ENCODE data around the gene NANOGP8.
"Not testable (repeated sequence)": the region's sequence is repeated elsewhere in the genome, so short reads cannot be mapped to it uniquely, and the experiment has no call there.

Gene NANOGP8

GRCh38 chr15:35095941-35096340 is 10.8 kb upstream of the NANOGP8 start:
- DNase-seq (ENCODE audit: low read depth, low spot score): no peak

- no peak for DNase-seq (ENCODE audit: low read depth, low spot score)
Measured at GRCh38 chr15:35092846-35093245, 7.8 kb upstream of the NANOGP8 start.

GRCh38 chr15:35092311-35092710 is 7.2 kb upstream of the NANOGP8 start:
- DNase-seq (ENCODE audit: low read depth, low spot score): no peak

GRCh38 chr15:35090104-35090807 is 5.2 kb upstream of the NANOGP8 start:
- no peak for DNase-seq (ENCODE audit: low read depth, low spot score)

DNA sequence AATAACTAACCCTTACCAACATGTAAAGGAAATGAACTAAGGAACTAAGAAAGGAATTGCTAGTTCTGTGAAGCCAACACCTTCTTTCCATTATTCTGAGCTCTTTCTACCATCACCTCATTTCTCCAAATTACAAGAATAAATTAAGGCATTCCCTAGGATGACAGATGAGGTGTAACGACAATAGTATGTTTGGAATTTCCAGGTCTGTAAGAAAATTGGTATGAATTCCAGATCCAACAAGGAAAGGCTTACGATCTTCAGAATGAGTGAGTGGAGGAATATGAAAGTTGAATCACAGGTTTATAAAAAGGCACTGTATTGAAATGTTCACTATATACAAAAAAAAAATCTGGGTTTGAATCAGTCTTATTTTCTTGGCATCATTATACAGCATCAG is 4.5 kb upstream of the NANOGP8 start:
- no peak for DNase-seq (ENCODE audit: low read depth, low spot score)

- DNase-seq (ENCODE audit: low read depth, low spot score): no peak
Measured at GRCh38 chr15:35088329-35088728, 3.2 kb upstream of the NANOGP8 start.

GRCh38 chr15:35087759-35088158 is 2.7 kb upstream of the NANOGP8 start:
- no peak for DNase-seq (ENCODE audit: low read depth, low spot score)

DNA sequence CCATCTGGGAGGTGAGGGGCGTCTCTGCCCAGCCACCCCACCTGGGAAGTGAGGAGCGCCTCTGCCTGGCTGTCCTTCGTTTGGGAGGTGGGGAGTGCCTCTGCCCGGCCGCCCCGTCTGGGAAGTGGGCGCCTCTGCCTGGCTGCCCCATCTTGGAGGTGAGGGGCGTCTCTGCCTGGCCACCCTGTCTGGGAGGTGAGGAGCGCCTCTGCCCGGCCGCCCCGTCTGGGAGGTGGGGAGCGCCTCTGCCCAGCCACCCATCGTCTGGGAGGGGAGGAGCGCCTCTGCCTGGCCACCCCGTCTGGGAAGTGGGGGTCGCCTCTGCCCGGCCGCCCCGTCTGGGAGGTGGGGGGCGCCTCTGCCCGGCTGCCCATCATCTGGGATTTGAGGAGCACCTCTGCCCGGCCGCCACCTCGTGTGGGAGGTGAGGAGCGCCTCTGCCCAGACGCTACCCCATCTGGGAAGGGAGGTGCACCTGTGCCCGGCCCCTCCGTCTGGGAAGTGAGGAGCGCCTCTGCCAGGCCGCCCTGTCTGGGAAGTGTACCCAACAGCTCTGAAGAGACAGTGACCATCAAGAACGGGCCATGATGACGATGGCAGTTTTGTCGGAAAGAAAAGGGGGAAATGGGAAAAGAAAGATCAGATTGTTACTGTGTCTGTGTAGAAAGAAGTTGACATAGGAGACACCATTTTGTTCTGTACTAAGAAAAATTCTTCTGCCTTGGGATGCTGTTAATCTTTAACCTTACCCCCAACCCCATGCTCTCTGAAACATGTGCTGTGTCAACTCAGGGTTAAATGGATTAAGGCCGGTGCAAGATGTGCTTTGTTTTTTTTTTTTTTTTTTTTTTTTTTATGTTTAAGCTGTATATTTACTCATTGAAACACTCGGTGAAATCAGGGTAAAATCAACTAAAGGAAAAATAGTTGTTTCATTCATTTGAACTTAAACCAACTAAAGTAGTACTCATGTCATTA is 2.4 kb downstream of the NANOGP8 start:
- DNase-seq (ENCODE audit: low read depth, low spot score): not testable (repeated sequence)

GRCh38 chr15:35081626-35082365 is 3.3 kb downstream of the NANOGP8 start:
- not testable (repeated sequence) for DNase-seq (ENCODE audit: low read depth, low spot score)

DNA sequence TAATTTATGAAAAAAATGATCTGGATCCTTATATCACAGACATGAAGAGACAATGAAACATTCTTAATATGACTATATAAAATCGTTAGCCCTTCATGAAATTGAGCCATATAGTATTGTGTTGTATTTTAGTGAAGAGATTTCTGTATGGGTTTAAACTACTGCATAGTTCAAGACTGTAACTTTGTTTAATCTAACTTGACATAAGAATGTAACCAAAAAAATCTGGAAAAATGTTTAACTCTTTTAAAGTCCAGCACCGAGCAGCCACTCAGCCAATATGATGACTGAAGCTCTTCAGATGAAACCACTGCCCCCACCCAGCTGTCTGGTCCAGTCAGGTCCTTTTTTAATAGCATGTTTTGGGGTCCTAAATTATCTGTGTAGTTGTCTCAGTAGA is 4.9 kb downstream of the NANOGP8 start:
- no peak for DNase-seq (ENCODE audit: low read depth, low spot score)

GRCh38 chr15:35078221-35078915 is 6.7 kb downstream of the NANOGP8 start:
- no peak for DNase-seq (ENCODE audit: low read depth, low spot score)

GRCh38 chr15:35071106-35071505 is 14.0 kb downstream of the NANOGP8 start:
- no peak for DNase-seq (ENCODE audit: low read depth, low spot score)

DNA sequence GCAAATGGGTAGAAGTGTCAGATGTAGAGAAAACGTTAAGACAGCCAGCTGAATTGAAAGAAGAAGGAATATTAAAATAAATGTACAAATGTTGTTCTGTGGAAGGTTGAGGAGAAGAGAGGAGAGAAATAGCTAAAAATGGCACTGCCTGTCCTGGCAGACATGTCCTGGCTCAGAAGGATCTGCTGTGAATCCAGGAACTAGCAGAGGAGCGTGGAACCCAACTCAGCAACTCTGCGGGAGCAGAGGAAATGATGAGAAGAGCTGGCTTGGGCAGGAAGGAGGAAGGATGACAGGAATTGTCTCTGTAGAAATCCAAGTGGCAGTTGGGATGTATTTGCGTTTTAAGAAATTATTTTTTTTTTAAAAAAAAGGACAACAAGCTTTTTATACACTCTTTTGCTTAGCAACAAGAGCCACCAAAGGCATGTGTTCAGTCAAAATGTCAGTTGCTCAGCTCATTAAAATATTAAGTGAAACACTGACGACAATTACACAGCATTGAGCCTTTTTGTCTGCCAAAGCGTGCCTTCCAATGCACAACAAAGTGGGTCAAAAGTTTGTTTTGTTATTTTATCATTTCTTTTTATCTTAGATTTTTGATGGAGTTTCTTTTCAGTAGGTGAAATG is 16.1 kb downstream of the NANOGP8 start:
- DNase-seq (ENCODE audit: low read depth, low spot score): no peak

- DNase-seq (ENCODE audit: low read depth, low spot score): no peak
Measured at GRCh38 chr15:35067496-35068347, 17.4 kb downstream of the NANOGP8 start.

- no peak for DNase-seq (ENCODE audit: low read depth, low spot score)
Measured at GRCh38 chr15:35066094-35066493, 19.0 kb downstream of the NANOGP8 start.

- DNase-seq (ENCODE audit: low read depth, low spot score): no peak
Measured at GRCh38 chr15:35064576-35065190, 20.4 kb downstream of the NANOGP8 start.

GRCh38 chr15:35062738-35063099 is 22.4 kb downstream of the NANOGP8 start:
- DNase-seq (ENCODE audit: low read depth, low spot score): no peak

DNA sequence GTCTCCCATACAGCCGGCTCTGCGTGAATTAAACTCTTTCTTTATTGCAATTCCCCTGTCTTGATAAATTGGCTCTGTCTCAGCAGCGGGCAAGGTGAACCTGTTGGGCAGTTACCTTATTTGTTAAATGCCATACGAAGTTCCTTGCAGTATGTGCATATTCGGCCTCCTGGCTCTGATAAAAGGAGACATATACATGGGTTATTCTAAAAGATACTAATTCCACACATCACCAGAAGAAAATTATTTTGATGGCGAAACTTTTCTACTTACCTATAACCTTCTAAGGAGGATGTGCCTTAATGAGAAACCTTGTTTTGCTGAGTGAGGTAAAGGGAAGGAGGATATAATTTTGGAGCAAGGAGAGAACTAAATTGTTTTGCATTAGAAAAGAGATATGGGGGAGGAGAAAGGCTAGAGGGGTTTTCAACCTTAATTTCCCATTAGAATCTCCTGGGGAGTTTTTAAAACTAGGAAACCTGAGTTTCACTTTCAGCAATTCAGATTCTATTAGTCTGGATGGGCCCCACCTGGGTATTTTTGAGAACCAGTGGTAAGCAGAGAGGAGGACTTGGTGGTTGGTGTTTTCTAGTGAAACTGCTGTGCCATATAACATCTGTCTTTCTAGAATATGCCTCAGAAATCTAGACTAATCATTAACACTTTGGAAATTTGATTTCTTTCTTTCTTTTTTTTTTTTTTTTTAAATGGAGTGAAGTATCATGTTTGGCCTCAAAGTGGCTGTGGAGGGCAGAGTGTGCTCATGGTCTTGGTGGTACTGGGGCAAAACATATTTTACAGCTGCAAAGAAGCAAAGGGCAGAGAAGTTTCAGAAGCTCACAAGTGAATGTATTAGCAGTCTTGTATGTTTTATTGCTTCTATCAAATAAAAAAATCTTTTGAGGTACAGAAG is 23.0 kb downstream of the NANOGP8 start:
- DNase-seq (ENCODE audit: low read depth, low spot score): no peak
